Fibroblast of peridontal ligament (primary cell): ENCODE measurements around the gene CLEC16A.
"Not testable (repeated sequence)": the region's sequence is repeated elsewhere in the genome, so short reads cannot be mapped to it uniquely, and the experiment has no call there.

Experiments used
- DNase-seq: peaks from one replicate; pipeline ENCODE4 v3.0.0-alpha.2; 2010; ENCODE audit errors: extremely low read depth

The CLEC16A gene

GRCh38 chr16:10944249-10945064 is at the start of gene CLEC16A:
CLEC16A (plus strand) TSS chr16:10944564; CDS start chr16:10944718, 154 bp downstream.
- DNase-seq: peak; percentile 94

DNA sequence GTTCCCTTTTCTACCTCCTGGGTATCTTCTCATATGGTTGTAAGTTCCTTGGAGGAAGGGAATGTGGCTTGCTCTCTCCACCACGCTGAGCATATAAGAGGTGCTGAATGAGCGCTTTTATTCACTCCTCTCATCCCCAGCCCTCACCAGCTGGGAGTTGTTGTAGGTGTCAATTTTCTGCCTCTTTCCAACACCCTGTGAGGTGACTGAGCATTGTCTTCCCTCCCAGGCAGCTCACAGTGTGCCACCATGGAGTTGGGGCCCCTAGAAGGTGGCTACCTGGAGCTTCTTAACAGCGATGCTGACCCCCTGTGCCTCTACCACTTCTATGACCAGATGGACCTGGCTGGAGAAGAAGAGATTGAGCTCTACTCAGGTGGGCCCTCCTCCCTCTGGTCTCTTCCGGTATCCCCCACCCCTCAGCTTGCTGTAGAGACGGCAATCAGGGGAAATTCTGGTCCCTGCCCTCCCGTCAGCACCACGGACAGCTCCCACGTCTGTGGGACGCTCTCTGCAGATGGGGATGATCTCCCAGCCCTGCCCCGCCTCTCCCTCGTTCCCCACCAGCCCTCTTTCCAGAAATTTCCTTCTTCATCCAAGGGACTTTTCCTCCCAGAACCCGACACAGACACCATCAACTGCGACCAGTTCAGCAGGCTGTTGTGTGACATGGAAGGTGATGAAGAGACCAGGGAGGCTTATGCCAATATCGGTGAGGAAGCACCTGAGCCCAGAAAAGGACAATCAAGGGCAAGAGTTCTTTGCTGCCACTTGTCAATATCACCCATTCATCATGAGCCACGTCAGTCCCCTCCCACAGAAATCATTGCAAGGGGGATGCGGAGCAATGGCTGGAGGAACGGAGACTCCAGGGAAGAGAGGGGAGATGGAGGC is 49.1 kb upstream of the CLEC16A start:
- peak; percentile 35 for DNase-seq

DNA sequence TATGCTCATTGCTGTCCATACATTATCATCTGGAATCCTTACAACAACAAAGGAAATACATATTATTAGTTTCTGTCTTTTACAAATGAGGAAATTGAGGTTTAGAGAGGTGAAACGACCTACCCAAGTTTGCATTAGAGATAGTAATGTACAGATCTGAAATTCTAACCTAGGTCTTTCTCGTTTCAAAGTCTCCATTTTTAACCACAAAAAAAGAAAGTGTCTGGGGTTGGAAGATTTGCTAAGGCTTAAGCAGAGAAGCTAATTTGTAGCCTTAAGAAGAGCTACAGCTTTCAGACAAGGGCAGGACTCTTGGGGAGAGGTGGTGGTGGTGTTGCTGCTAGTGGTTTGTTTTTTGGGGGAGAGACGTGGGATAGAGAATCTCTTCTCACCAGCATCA is 48.2 kb upstream of the CLEC16A start:
- no peak for DNase-seq

- DNase-seq: no peak
Measured at GRCh38 chr16:10896723-10897122, 47.6 kb upstream of the CLEC16A start.

- no peak for DNase-seq
Measured at GRCh38 chr16:10897134-10897533, 47.2 kb upstream of the CLEC16A start.

DNA sequence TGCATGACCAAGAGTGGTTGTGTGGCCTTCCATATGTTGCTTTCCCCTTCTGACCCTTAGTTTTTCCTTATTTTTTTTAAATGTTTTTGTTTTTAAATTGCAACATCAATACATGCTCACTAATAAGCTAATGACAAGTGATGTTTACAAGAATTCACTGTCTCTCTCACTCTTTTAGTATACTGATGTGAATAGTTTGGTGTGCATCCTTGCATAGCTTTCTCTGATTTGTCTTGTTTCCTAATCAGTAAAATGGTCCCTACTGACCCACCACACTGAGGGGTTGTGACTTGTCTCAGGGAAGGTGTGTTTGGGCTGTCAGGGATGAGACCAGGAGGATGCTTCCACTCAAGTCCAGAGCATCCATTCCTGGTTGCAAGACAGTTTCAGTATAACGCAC is 41.4 kb upstream of the CLEC16A start:
- DNase-seq: no peak

DNA sequence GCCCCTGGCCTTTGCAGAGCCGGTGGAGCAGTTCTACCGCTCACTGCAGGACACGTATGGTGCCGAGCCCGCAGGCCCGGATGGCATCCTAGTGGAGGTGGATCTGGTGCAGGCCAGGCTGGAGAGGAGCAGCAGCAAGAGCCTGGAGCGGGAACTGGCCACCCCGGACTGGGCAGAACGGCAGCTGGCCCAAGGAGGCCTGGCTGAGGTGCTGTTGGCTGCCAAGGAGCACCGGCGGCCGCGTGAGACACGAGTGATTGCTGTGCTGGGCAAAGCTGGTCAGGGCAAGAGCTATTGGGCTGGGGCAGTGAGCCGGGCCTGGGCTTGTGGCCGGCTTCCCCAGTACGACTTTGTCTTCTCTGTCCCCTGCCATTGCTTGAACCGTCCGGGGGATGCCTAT is 37.9 kb upstream of the CLEC16A start:
- no peak for DNase-seq

DNA sequence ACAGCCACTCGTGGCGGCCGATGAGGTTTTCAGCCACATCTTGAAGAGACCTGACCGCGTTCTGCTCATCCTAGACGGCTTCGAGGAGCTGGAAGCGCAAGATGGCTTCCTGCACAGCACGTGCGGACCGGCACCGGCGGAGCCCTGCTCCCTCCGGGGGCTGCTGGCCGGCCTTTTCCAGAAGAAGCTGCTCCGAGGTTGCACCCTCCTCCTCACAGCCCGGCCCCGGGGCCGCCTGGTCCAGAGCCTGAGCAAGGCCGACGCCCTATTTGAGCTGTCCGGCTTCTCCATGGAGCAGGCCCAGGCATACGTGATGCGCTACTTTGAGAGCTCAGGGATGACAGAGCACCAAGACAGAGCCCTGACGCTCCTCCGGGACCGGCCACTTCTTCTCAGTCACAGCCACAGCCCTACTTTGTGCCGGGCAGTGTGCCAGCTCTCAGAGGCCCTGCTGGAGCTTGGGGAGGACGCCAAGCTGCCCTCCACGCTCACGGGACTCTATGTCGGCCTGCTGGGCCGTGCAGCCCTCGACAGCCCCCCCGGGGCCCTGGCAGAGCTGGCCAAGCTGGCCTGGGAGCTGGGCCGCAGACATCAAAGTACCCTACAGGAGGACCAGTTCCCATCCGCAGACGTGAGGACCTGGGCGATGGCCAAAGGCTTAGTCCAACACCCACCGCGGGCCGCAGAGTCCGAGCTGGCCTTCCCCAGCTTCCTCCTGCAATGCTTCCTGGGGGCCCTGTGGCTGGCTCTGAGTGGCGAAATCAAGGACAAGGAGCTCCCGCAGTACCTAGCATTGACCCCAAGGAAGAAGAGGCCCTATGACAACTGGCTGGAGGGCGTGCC is 37.2 kb upstream of the CLEC16A start:
- no peak for DNase-seq

GRCh38 chr16:10907757-10908045 is 36.7 kb upstream of the CLEC16A start:
- DNase-seq: no peak

- DNase-seq: no peak
Measured at GRCh38 chr16:10911267-10911666, 33.1 kb upstream of the CLEC16A start.

GRCh38 chr16:10916534-10916933 is 27.8 kb upstream of the CLEC16A start:
- DNase-seq: no peak

DNA sequence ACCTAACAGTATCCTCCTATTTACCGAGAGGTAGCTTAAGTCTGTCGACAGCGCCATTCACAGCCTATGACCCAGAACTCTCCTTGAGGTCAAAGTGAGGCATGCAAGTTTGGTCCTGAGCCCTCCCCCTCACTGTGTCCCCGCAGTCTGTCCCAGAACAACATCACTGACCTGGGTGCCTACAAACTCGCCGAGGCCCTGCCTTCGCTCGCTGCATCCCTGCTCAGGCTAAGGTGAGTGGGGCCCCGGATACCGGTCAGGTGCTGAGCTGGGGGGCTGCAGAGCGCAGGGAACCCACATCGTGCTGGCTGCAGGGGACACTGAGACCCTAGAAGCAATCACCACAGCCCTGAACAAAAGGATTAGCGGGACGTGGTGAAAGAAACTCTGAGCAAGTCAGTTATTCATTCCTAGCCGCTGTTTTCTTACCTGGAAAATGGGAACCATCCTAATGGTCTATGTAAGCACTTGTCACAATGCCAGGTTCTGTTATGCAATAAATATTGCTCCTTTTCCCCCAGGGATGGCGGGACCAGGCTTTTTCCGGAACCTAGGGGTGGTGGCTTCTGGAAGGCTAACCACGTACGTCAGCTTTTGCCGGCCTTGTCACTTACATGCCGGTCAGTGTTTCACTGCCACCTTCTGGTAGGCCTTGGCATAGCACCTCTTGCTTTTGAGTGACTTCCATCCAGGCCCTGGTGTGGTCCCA is 25.9 kb upstream of the CLEC16A start:
- DNase-seq: peak; percentile 99

DNA sequence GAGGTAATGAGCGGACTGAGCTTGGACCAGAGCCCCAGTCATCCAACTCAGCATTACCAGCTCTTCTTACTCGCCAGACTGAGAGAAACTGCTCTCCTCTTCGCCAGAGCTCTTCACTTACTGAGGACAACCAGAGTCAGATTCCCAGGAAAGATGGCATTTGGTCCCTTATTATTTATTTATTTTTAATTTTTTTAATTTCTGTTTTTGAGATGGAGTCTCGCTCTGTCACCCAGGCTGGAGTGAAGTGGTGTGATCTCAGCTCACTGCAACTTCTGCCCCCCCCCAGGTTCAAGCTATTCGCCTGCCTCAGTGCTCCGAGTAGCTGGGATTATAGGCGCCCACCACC is 25.4 kb upstream of the CLEC16A start:
- no peak for DNase-seq

DNA sequence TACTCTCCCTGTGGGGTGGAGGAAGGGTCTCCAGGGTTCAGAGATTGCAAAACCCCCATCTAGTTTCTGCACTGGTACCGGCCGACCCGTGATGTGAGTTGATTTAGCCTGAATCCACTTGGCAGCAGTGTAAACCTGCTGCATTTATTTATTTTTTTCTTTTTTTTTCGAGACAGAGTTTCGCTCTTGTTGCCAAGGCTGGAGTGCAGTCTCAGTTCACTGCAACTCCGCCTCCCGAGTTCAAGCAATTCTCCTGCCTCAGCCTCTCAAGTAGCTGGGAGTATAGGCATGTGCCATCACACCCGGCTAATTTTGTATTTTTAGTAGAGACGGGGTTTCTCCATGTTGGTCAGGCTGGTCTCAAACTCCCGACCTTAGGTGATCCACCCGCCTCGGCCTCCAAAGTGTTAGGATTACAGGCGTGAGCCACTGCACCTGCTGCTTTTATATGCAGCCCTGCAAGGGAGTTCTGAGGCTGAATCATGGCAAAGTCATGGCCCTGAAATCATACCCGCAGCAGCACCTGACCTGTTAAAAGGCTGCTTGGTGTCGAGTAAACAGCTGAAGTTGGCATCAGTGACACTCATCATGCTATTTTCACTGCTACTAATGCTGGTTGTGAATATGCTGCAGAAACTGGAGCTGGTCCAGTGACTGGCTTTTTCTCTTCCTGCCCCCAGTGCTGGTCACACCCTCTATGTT is 23.5 kb upstream of the CLEC16A start:
- DNase-seq: no peak

GRCh38 chr16:10921536-10922327 is 22.6 kb upstream of the CLEC16A start:
- DNase-seq: no peak

- DNase-seq: no peak
Measured at GRCh38 chr16:10922328-10923145, 21.8 kb upstream of the CLEC16A start.

- no peak for DNase-seq
Measured at GRCh38 chr16:10923146-10923649, 21.2 kb upstream of the CLEC16A start.

DNA sequence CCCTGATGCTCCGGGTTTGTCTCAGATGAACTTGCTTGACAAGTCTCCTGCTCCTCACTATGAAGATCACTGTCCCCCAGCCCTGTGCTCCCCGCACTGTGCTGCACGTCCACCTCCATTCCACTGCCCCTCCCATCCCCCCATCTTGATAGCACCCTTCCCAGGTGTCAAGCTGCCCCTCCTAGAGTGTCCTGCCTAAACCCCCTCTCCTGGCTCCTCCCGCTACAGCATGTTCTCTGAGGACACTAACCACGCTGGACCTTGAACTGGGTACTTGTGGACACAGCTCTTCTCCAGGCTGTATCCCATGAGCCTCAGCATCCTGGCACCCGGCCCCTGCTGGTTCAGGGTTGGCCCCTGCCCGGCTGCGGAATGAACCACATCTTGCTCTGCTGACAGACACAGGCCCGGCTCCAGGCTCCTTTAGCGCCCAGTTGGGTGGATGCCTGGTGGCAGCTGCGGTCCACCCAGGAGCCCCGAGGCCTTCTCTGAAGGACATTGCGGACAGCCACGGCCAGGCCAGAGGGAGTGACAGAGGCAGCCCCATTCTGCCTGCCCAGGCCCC is 20.6 kb upstream of the CLEC16A start:
- no peak for DNase-seq

- DNase-seq: not testable (repeated sequence)
Measured at GRCh38 chr16:10925285-10925684, 19.1 kb upstream of the CLEC16A start.
